ENCODE measurements around the gene CAPSL.
"Not testable (repeated sequence)": the region's sequence is repeated elsewhere in the genome, so short reads cannot be mapped to it uniquely, and the experiment has no call there.

The CAPSL gene

DNA sequence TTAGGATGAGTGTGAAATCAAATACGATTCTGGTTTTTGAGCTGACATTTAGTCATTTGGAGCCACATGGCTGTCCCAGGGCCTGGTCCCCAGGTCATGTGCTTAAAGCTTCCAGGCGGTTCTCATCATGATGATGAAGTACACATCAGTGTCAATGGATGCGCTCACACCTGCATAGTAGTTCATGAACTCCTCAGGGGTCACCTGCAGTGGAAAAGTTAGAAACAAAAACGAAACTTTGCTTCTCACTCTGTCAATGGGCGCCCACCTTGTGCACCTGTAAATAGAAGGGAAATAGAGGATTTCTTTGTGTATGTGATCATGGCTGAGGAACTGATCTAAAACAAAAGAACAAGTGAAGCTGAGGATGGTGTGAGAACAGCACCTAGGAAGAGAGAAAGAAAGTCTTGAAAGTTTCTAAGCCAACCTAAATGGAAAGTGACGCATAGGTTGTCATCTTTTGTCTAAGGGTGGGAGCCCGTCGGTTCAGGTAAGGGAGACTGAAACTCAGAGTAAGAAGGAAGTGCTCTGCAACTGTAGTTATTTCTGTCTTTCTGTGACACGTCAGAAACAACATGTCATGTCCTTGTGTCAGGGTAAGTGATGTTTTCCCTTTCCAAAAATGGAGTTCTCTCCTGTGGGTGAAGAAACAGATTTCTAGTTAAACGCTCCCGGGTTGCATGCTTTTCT lies 33.8 kb downstream of the CAPSL start:
- DNase-seq = no peak

GRCh38 chr5:35903631-35904203 lies 34.7 kb downstream of the CAPSL start:
- DNase-seq = no peak

DNA sequence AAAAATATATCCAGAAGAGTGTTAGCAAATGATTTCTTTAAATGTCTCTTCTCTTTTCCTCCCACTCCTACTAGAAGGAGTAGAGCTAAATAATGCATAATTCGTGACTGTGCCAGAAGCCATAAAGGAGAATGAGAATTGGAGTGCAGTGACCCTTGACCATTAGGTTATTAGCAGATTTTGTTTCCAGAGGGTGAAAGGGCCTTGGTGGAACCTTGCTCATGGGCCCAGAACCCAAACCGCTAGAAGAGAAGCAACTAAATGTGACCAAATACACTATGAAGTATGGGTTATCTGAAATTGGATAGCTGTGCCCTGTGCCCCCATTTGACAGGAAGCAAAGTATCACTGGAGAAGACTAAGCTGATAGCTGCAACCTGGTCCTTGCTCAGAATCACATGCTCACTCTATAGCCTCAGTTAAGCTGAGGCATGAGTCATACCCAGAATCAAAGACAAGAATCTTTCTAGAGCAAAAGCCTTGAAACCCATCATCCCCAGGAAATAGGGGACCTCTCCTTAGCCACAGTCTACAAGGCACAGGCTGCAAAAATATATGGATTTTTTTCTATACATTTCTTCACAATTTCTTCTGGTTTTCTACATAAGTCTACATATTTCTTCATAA lies 36.3 kb downstream of the CAPSL start:
- peak in 1 of 2 donors; percentile 54 for DNase-seq

- no peak for DNase-seq
Measured at GRCh38 chr5:35900972-35901695, 37.3 kb downstream of the CAPSL start.

DNA sequence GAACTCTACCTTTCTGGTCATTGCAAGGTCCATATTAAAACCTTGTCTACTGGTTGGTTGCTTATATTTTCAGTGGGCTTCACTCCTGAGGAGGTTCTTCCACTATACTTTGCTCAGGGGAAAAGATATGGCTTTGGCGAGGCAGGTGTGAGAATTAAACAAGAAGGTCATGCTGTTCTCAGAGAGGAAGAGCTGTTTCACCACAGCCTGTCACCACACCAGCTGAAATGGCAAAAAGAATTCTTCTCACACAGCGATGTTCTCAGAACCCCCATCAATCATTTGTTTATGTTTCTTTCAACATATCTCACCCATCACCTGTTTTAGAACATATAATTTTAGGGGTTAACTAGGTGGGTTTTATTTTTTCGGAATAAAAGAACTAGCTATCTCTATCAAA lies 38.6 kb downstream of the CAPSL start:
- no peak for DNase-seq

GRCh38 chr5:35898952-35899660 lies 39.3 kb downstream of the CAPSL start:
- DNase-seq = no peak

DNA sequence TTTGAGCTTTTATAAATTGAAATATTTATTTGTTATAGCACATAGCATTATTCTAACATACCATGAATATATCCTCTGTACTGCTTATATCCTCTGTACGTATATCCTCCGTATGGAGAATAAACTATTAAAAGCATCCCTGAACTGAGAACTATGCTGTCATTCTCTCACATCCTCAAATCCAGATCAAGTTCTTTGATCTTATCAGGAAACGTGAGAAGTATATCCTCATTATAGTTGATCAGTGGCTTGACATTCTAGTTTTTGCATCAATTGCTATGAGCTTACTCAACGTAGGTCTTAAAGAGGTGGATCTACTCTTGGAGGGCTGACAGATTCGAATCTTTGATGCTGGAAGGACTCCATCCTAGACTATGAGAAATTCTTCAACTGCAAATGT lies 44.3 kb downstream of the CAPSL start:
- DNase-seq = no peak

GRCh38 chr5:35892799-35893198 lies 45.6 kb downstream of the CAPSL start:
- DNase-seq = not testable (repeated sequence)

DNA sequence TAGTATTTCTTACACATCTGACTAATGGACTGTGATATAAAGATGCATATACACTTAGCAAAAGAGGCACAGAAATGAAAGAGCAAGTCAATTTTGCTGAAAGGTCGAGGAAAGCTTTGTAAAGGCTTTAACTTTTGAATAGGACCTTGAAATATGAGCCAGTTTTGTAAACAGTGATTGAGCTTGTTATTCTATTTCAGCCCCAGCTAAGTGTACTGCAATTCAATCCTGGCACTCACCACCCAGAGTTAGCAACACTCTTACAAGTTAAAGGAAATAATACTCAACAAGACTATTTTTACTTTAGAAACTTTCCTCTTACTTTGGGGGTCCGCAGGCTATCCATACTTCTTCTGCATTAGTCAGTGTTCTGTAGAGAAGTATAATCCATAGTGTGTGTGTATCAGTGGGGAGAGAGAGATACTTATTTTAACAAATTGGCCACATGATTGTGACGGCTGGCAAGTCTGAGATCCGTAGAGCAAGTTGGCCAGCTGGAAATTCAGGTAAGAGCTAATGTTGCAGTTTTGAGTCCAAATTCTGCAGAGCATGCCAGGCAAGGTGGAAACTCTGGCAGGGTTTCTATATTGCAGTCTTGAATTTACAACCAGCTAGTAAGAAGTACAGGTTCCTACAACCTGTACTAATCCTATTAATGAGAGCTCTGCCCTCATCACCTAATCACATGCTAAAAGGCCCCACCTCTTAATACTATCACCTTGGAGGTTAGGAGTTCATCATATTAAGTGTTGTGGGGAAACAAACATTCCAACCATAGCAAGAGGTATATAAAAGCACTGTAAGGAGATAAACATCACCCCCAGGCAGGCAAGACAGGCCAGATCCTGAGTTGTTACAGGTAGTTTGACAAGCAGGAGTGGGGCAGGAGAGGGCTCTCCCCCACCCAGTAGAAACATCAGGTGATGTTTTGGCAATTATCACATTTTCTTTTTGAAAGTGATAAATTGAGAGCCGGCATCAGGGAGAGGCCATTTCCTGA lies 48.1 kb downstream of the CAPSL start:
- no peak for DNase-seq

GRCh38 chr5:35887321-35888100 lies 50.9 kb downstream of the CAPSL start:
- no peak for DNase-seq

GRCh38 chr5:35886381-35886780 lies 52.0 kb downstream of the CAPSL start:
- DNase-seq = no peak

GRCh38 chr5:35884773-35885172 lies 53.6 kb downstream of the CAPSL start:
- no peak for DNase-seq

DNA sequence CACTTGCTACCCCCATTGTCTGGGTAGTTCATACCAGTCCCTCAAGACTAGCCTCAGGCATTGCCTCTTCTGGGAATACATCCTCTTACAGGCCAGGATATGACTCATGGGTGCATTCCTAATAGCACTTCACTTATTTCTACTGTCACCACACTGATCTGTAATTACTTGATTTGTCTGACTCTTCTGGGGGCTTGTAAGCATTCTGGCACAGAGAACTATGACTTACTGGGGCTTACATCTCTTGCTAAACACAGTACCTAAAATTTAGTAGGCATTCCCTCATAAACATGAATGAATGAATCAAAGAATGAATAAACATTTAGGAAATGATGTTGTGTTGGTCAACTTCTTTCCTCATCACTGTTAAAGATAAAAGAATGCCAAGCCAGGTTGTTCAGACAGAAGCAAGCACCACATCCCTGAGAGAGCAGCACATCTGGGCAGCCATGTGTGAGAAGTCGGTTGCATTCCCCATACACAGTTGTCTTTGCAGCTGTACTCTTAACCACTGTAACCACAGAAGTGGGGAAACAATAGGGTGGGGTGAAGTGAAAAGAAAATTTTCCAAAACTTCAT lies 54.1 kb downstream of the CAPSL start:
- DNase-seq = peak; percentile 4 to 70

DNA sequence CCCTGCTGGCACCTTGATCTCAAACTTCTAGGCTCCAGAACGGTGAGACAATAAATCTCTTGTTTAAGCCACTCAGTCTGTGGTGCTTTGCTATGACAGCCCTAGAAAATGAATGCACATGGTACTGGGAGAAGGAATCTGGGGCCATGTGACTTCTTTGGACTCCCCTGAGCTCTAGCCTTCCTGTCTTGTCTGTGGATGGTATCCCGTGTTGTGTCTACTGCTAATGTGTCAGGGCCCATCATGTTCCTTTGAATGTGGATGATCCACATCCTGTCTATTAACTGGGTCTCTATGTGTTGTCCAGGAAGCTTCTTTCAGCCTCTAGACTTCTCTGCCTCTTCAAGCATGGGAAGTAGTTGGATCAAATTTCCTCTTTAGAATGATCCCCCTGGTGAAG lies 56.7 kb downstream of the CAPSL start:
- no peak for DNase-seq

DNA sequence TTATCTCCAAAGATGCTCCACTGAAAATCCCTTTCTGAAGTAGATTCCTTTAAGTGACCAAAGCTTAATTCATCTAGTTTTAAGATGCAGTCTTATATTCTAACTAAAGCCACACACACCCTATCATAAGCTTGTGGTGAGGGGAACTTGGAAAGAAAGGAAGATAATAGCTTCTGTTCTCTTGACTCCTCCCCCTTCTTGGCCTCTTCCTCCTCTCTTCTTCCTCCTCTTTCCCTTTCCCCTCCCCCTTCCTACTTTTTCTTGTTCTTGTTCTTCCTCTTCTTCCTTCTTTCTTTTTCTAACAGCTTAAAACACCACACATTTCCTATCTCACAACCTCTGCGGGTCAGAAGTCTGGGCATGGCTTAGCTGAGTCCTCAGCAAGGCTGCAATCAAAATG lies 58.3 kb downstream of the CAPSL start:
- no peak for DNase-seq

- no peak for DNase-seq
Measured at GRCh38 chr5:35879649-35880048, 58.8 kb downstream of the CAPSL start.

DNA sequence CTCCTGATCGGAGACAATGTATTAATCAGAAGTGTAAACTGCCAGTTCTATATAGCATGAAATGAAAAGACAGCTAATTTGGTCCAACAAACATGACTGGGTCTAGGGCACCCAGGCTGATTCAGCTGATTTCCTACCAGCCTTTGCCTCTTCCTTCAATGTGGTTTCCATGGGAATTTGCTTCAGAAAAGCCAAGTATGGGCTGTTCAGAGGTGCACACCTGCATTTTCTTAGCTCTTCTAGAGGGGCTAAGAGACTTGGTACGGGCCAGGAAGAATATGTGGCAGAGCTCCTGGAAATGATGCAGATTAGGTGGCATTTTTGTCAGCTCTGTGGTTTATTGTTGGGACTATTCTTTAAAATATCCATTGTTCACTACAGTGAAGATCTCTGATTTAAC lies 59.3 kb downstream of the CAPSL start:
- no peak for DNase-seq

DNA sequence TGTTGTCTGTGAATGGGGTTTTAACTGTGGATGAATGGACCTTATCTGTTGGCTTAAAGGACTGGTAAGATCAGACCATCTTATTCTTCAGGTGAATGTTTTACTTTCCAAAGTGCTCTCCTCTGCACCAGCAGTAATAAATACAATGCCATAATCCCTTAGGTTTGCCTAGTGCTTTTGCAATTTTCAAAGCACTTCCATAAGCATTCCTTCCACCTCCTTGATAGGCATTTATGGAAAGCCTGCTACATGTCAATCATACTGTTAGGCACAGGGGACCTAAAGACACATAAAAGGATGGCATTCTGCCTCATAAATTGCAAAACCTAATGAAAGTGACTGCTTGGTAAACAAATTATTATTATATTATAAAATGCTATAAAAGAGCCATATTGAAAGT lies 60.3 kb downstream of the CAPSL start:
- DNase-seq = no peak

- no peak for DNase-seq
Measured at GRCh38 chr5:35877655-35878054, 60.8 kb downstream of the CAPSL start.

DNA sequence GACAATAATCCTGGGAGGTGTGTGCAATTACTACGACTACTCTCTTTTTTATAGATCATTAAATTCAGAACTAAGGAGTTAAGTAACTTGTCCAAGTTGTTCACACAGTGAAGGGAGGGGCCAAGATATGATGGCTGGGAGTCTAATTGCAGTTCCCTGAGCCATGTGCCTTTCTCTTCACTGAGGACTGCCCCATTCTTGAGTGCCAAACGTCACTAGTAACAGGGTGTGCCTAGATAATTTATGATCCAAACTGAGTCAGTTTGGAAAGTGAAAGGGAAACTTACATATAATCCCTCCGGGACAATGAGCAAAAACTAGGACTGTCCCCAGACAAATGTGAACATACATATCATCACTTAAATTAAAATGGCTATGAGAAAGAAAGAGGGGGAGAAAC lies 61.5 kb downstream of the CAPSL start:
- peak in 1 of 2 donors; percentile 38 for DNase-seq

DNA sequence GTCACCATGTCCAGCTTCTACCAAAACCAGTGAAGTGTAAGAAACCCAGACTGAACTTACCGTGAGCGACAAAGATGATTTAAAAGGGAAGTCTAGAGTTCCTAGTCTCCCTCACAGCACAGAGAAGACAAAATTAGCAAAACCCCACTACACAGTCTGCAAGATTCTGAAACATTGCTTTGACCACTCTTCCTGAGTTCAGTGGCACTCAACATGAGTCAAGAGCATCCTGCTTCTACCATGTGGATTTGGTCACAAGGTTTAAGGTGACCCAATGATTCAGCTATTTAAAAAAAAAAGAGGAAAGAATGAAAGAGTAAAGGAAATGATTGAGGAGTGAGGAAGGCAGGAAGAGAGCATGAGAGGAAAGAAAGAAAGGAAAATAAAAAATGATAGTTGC lies 62.0 kb downstream of the CAPSL start:
- DNase-seq = peak in 1 of 2 donors; percentile 52
